Limb (tissue), 2 donors: ENCODE measurements around the gene EPN2.
"Not testable (repeated sequence)": the region's sequence is repeated elsewhere in the genome, so short reads cannot be mapped to it uniquely, and the experiment has no call there.

ENCODE experiments used
- DNase-seq, 2 donors: peaks; one replicate each; pipeline ENCODE4 v3.0.0-alpha.2; 2016; ENCODE audit errors: extremely low spot score in 2 of 2

Gene EPN2

GRCh38 chr17:19237139-19237388 lies at the start of gene EPN2:
Gene EPN2 (plus strand): TSS chr17:19237366. CDS start chr17:19283120, 45,754 bp downstream.
- DNase-seq, result peak in 1 of 2 donors; percentile 89

GRCh38 chr17:19187883-19188869 lies 49.0 kb upstream of the EPN2 start:
- DNase-seq, result not testable (repeated sequence)

DNA sequence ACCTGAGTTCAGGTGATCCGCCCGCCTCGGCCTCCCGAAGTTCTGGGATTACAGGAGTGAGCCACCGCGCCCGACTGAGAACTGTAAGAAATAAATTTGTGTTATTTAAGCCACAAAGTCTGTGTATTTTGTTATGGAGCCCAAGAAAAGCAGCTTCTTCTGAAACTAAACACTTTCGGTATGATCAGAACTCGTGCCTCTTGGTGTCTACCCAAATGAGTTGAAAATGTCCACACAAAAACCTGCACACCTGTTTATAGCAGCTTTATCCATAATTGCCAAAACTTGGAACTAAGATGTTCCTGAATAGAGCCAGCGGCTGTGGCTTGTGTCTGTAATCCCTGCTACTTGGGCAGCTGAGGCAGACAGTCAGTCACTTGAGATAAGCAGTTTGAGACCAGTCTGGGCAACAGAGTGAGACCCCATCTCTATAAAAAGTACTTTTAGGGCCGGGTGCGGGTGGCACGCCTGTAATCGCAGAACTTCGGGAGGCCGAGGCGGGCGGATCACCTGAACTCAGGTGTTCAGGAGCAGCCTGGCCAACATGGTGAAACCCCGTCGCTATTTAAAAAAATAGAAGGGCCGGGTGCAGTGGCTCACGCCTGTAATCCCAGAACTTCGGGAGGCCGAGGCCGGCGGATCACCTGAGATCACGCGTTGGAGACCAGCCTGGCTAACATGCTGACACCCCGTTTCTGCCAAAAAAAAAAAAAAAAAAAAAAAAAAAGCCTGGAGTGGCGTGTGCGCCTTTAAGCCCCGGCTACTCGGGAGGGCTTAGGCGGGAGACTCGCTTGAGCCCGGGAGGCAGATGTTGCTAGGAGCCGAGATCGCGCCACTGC lies 48.1 kb upstream of the EPN2 start:
- DNase-seq, result not testable (repeated sequence)

- not testable (repeated sequence) for DNase-seq
Measured at GRCh38 chr17:19189781-19190405, 47.3 kb upstream of the EPN2 start.

- DNase-seq, result not testable (repeated sequence)
Measured at GRCh38 chr17:19196382-19197204, 40.6 kb upstream of the EPN2 start.

GRCh38 chr17:19202448-19202847 lies 34.7 kb upstream of the EPN2 start:
- not testable (repeated sequence) for DNase-seq

- not testable (repeated sequence) for DNase-seq
Measured at GRCh38 chr17:19203429-19203828, 33.7 kb upstream of the EPN2 start.

DNA sequence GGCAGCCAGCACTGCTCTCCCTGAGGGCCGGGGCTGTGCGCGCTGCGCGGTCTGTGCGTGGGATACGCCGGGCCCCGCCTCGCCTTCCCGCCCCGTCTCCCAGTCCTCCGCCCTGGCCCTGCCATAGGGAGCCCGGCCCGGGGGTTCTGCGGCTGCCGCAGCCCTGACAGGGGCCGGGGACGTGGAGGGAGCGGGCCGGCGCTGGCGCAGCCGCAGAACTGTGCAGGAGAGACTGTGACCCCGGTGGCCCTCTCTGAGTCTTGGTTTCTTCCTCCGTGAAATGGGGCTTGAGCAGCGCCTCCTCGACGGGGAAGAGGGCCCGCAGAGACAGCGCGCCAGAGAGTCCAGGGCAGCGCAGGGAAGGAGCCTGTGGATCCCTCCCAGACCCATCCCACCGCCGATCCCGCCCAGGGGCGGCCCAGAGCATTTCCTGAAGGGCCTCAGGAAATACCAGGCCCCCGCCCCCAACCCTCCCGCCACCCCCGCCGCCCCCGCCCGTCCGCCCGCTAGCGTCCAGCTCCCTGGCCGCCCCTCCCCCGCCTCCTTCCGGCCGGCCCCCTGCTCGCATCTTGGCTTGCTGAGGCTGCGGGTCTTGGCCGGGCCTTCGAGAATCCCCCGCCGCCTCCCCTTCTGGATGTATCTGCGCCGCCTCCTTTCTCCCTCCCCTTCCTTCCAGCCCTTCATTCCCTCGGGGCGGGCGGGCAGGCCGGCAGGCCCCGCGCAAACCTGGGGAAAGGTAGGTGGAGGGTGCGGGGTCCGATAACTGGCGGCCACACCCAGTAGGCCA lies 21.9 kb upstream of the EPN2 start:
- not testable (repeated sequence) for DNase-seq

DNA sequence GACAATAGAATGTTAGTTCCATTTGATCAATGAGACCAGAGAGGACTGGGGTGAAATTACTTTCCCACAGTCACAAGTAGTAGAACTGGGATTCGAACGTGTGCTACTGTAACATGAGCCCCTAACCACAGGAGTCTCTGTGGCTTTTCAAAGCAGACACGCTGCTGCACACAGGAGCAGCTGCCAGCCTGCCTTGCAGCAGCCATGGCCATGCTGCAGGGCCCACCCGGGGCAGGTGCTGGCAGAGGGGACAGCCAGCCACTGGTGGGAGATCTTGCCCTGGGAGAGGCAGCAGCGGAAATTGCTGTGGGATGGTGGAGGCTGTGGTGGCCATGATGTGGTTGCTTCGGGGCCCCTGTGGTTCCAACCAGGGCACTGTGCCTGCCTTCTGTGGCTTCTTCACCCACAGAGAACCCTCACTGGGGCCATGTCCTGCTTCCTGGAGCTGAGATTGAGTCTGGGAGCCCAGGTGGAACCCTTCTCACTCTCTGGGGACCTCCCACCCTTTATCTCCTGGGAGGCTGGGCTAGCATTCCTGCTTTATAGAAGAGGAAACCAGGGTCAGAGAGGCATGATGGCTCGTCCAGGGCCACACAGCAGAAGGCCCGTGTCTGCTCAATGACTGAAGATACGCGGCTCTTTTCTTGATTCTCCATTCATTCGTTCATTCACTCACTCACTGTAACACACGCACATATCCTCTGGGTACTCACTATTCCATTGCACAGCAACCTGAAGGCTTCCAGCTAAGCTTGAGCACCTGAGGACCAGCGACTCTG lies 20.8 kb upstream of the EPN2 start:
- not testable (repeated sequence) for DNase-seq

DNA sequence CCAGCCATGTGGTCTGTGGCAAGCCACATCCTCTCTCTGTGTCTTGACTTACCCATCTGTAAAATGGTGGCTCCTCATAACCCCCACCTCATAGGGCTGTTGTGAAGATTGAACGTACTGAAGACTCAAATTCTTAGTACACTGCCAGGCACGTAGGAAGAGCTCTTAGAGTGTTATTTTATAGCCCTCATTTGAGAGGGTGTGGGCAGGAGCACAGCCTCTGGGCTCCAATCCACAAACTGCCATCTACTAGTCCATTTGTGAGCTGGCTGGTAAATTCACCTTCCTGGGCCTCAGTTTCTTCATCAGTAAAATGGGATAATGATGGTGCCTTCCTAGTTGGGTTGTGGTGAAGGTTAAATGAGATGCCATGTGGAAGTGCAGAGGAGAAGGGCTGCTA lies 18.3 kb upstream of the EPN2 start:
- not testable (repeated sequence) for DNase-seq

- not testable (repeated sequence) for DNase-seq
Measured at GRCh38 chr17:19219384-19219783, 17.8 kb upstream of the EPN2 start.

GRCh38 chr17:19220195-19220594 lies 17.0 kb upstream of the EPN2 start:
- DNase-seq, result not testable (repeated sequence)

DNA sequence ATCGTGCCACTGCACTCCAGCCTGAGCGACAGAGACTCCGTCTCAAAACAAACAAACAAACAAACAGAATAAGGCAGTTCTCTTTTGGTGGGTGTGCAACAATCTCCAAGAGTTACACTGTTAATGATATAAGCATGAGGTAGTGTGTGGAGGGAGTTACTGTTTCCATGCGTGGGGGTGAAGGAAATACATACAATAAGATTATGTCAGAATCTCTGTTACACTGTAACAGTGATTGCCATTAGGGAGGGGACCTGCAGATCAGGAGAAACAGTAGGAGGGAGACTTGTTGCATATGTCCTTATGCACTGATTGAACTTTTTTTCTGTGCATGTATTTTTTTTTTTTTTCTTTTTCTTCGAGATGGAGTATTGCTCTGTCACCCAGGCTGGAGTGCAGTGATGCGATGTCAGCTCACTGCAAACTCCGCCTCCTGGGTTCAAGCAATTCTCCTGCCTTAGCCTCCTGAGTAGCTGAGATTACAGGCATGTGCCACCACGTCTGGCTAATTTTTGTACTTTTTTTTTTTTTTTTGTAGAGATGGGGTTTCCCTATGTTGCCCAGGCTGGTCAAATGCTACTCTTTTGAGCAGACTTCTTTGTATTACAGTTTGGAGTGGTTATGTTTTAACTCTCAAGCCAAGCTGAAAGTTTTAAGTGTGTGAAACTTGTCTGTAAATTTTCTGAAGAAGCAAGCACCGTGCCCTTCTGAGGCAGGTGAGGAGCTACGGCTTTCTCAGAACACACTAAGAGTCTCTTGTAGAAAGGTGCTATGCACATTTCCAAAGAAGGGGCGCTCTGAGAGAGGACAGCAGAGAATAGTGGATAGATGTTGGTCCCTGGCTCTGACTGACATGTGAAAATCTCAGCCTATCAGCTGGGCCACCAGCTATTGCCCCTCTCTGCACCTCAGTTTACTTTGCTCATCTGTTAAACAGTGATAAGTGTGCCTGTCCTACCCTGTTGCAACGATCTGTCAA lies 10.3 kb upstream of the EPN2 start:
- not testable (repeated sequence) for DNase-seq

- DNase-seq, result not testable (repeated sequence)
Measured at GRCh38 chr17:19234676-19235075, 2.5 kb upstream of the EPN2 start.

GRCh38 chr17:19236351-19237138 lies 621 bp upstream of the EPN2 start:
- DNase-seq, result not testable (repeated sequence)

GRCh38 chr17:19237389-19238166 lies 412 bp downstream of the EPN2 start:
- DNase-seq, result peak in 1 of 2 donors; percentile 78

DNA sequence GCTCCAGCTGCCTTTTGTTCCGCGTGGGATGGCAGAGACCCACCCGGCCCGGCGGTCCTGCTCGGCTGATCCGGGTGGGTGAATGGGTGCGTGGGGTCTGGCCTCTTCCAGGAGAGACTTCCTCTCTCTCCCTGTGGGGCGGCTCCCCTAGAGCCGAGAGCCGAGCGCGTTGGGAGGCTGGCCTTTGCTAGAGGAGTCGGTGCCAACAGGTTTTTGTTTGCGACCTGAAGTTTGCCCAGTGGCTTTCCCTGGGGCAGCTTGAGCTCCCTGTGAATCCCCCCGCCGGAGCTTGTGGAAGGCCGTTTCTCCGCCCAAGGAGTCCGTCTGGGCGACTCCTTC lies 970 bp downstream of the EPN2 start:
- no peak for DNase-seq
